Measurements from ENCODE around the gene PLXND1.

PLXND1 gene

DNA sequence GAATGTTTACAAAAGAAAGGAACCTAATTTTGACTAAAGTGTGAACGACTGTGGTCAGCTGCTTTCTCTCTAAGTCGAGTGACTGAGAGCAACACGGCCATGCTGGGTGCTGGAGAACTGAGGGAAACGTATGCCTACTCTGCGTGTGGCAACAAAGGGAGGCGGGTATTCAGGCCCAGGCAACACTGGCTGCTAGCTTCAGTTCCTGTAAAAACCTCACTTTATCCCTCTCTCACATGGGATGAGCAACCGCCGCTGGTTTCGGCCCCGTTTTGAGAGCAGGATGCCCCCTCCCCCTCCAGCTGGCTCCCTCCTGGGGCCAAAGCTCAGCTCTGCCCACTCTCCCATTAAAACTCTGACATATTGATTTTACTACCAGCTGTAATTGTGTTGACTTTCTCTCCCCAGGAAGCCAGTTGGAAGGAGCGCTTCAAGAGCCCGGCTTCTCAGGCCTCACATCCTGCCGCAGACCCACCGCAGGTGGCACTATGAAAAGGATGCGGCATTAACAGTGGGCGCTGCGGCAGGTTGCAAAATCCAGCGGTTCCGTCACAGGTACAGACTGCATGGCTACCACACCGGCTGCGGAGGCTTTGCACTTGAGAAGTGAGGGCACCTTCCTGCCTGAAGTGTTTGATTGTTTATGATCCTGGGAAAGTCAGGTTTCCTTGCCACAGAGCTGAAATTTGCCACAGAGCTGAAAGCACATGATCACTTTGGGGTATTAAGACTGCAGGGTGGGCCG, 12.7 kb downstream of the PLXND1 start:
- TF ChIP-seq, protein P1, sequence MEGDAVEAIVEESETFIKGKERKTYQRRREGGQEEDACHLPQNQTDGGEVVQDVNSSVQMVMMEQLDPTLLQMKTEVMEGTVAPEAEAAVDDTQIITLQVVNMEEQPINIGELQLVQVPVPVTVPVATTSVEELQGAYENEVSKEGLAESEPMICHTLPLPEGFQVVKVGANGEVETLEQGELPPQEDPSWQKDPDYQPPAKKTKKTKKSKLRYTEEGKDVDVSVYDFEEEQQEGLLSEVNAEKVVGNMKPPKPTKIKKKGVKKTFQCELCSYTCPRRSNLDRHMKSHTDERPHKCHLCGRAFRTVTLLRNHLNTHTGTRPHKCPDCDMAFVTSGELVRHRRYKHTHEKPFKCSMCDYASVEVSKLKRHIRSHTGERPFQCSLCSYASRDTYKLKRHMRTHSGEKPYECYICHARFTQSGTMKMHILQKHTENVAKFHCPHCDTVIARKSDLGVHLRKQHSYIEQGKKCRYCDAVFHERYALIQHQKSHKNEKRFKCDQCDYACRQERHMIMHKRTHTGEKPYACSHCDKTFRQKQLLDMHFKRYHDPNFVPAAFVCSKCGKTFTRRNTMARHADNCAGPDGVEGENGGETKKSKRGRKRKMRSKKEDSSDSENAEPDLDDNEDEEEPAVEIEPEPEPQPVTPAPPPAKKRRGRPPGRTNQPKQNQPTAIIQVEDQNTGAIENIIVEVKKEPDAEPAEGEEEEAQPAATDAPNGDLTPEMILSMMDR (IDR thresholded peaks at IDR 0.05; ENCODE audit: control insufficient read depth, insufficient read depth, low read depth, low read length, missing control alignments), result no peak
- DNase-seq (ENCODE audit: low read depth), result no peak
- no peak overlapping the region for H3K4me3 ChIP-seq (ENCODE audit: control insufficient read depth, low read depth, low read length)

DNA sequence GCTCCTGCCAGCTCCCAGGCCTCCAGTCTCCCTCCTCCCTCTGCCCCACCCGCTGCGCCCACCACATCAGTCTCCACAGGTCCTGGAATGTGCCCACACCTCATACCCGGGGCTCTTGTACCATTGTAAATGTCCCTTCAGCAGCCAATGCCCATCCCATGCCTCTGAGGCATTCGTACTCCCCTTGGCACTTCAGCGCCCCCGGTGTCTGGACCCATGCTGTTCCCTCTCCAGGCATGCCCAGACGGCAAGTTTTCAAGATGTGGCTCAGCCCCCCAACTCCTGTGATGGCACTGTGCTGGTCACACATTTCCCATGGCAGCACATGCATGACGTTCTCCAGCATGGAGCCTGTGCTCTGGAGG, 13.3 kb downstream of the PLXND1 start:
- DNase-seq (ENCODE audit: low read depth), result no peak
- no peak overlapping the region for H3K4me3 ChIP-seq (ENCODE audit: control insufficient read depth, low read depth, low read length)
- TF ChIP-seq, protein P1 (IDR thresholded peaks at IDR 0.05; ENCODE audit: control insufficient read depth, insufficient read depth, low read depth, low read length, missing control alignments), result peak; percentile 5

DNA sequence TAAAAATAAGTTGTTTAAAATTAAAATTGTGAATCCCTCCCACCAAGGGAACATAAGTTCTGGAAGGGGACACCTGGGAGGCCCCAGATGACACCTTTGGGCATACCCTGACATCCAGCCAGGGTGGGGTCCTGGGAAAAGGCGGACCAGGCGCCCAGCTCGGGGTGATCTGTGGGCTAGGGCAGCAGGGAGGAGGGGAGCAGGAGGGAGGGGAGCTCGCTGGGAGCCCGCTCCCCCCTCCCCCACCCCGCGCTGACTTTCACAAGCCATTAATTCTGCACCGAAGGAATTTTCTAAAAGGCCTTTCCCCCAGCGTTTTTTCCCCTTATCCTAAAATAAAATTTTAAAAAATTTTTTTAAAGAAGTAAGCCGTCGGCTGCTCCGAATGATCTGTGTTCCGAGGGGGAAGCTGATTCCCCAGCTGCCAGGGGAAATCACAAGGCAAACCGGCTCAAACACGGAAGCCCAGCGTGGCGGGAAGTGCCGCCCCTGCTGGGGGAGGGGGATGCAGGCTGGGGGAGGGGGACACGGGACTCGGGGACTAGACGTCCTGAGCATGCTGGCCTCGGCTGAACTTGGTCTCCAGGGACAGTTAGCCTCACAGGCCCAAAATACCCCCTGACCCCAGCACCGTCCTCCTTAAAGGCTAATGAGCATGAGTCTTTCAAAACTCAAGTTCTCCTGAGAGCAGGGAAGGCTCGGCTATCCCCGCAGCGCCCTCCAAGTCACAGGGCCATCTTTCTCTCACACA, 13.9 kb downstream of the PLXND1 start:
- TF ChIP-seq, protein P1 (IDR thresholded peaks at IDR 0.05; ENCODE audit: control insufficient read depth, insufficient read depth, low read depth, low read length, missing control alignments), result no peak
- no peak overlapping the region for H3K4me3 ChIP-seq (ENCODE audit: control insufficient read depth, low read depth, low read length)
- no peak for DNase-seq (ENCODE audit: low read depth)

DNA sequence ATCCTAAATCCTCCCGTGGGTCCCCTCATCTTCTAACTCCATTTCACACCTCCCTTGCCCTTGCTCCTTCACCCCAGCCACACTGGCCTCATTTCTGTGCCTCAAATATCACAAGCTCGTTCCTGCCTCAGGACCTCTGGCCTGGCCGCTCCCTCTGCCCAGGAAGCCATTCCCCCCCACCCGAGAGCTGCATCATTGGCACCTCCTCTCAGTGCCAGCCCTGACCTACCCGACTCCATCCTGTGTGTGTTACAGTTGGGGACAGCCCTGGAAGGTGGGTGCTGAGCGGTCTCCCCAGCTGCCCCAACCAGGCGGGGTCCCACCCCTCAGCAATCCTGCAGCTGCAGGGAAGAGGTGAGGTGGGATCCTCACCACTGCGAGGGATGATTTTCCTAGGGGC, 14.5 kb downstream of the PLXND1 start:
- H3K4me3 ChIP-seq (ENCODE audit: control insufficient read depth, low read depth, low read length), result no peak overlapping the region
- no peak for DNase-seq (ENCODE audit: low read depth)
- TF ChIP-seq, protein P1 (IDR thresholded peaks at IDR 0.05; ENCODE audit: control insufficient read depth, insufficient read depth, low read depth, low read length, missing control alignments), result no peak

DNA sequence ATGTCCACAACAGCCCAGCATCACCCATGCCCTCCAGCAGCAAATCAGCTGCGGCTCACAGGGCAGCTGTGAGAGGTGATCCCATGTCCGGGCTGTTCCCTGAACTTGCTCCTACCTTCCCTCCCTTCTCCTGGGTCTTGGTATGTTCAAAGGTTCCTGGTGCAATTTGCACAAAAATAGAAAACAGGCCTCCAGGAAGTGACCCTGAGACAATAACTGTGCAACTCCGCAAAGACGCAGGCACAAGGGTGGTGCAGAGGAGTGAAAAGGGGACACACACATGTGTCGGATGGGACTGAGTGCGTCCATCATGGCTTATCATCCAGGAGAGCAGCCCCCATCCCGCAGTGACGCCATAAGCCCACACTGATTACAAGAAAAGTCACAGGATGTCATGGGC, 16.3 kb downstream of the PLXND1 start:
- H3K4me3 ChIP-seq (ENCODE audit: control insufficient read depth, low read depth, low read length), result no peak overlapping the region
- TF ChIP-seq, protein P1 (IDR thresholded peaks at IDR 0.05; ENCODE audit: control insufficient read depth, insufficient read depth, low read depth, low read length, missing control alignments), result no peak
- DNase-seq (ENCODE audit: low read depth), result no peak

DNA sequence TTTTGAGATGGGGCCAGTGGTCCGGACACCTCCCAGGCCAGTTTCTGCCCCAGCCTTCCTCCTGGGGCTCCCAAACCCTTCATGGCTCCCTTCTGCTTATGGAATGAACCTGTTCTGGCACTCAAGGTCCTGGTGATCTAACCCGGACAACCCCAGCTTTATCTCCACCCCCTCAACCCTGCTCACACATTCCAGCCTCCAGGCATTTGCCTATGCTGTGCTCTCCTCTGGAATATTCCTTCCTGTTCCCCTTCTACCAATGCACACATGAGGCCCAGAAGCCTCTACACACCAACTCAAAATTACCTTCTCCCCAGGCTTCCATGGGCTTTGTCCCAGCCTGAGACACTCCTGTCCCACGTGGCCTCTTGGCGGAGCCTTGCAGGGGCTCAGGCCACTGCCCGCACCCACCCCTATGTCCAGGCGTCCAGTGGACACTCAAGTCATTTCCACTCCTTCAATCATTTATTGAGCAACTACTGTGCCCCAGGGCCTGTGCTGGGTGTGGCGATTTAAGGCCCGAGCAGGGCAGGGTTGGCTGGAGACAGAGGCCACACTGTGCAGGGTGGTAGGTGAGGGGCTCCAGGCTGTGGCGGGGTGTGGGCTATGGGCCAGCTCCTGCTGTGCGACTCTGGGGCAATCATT, 18.8 kb downstream of the PLXND1 start:
- TF ChIP-seq, protein P1 (IDR thresholded peaks at IDR 0.05; ENCODE audit: control insufficient read depth, insufficient read depth, low read depth, low read length, missing control alignments), result no peak
- no peak for DNase-seq (ENCODE audit: low read depth)
- no peak overlapping the region for H3K4me3 ChIP-seq (ENCODE audit: control insufficient read depth, low read depth, low read length)
